NCI-H2227 (cell line): Measurements from ENCODE around the gene GALNT7.
"Not testable (repeated sequence)": the region's sequence is repeated elsewhere in the genome, so short reads cannot be mapped to it uniquely, and the experiment has no call there.

ENCODE experiments used
- DNase-seq: peaks from one replicate; lab custom pipeline; 2025; ENCODE audit not compliant: unreplicated experiment; lab: John Stamatoyannopoulos, UW

GALNT7 gene

DNA sequence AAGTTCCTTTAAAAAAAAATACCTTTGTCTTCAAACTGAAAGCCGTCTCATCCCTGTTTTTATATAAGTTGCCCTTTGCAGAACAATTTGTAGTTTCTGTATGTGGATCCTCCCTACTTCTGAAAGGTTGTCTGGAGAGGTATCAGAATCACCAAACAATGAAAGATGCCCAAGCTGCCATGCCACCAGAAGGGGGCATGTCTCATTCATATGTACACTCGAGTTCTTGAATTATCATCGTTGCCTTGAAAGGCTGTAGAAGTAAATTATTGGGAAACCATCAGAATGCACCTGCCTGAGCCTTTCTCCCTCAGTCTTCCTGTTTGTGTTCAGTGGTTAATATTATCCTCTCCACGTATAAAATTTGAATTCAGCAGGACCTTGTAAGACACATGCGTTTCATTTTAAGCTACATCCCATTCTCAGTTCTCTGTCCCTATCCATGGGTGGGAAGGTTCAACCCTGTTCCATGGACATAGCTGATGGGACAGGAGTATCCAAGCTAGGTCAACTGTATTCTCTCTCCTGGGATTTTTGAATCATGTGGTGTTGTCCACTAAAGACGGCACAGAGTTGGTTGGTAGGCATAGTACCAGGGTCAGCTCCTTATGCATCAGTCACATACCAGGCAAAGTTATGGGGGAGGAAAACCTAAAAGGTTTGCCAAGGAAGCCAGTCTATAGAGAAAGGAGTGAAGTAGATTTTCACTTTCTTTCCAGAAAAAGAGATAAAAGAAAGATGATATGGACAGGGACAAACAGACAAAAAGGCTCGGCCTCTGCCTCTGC, 24.0 kb downstream of the GALNT7 start:
- no peak for DNase-seq

DNA sequence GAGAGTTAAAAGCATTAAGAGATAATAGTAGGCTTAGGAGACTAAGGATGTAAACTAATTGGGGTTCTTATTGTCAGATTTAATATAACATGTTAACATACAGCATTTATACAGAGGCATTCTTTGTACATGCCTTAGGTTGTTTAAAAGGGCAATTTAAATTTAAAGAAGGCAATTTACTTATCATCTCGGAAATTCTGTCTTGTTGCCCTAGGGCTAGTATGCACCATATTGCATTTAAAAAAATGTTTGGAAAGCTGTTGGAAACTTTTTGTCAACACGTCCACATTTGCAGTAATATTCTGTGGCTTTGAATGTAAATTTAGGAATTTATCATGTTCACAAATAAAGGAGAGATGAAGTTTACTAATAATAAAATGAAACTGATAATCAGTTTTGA, 25.5 kb downstream of the GALNT7 start:
- DNase-seq: no peak

DNA sequence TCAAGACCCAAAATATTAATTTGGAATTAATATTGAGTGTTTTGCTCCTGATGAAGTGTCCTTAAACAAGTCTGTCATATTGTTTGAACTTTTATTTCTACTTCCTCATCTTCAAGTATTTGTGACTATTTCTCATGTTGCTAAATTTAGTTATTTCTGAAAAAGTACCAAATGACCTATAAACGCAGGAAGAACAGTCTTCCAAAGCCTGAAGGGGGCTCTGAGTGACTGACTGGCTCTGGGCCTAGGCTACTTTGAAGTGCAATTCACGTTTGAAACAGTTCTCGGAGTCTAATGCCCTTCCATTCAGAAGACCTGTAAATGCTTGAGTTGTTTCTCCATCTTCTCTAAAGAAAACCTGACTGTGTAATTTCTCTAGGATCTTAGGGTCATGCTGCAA, 26.5 kb downstream of the GALNT7 start:
- DNase-seq: no peak

DNA sequence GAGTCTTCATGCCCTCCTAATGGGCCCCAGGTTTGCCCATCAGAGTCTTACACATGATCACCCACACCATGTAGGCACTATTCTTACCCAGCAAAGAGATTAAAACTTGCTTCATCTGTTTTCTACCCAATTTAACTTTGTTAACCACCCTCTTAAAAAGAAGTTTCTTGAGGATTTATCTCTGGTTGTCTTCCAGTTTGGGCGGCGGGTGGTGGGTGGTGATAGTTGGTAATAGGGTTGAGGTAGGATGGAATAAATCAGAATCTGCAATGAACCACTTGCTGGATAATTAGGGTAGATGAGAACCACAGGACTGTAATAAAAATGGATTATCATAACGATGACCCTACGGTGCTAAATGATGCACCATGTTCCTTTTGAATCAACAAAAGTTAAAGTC, 30.9 kb downstream of the GALNT7 start:
- DNase-seq: no peak

DNA sequence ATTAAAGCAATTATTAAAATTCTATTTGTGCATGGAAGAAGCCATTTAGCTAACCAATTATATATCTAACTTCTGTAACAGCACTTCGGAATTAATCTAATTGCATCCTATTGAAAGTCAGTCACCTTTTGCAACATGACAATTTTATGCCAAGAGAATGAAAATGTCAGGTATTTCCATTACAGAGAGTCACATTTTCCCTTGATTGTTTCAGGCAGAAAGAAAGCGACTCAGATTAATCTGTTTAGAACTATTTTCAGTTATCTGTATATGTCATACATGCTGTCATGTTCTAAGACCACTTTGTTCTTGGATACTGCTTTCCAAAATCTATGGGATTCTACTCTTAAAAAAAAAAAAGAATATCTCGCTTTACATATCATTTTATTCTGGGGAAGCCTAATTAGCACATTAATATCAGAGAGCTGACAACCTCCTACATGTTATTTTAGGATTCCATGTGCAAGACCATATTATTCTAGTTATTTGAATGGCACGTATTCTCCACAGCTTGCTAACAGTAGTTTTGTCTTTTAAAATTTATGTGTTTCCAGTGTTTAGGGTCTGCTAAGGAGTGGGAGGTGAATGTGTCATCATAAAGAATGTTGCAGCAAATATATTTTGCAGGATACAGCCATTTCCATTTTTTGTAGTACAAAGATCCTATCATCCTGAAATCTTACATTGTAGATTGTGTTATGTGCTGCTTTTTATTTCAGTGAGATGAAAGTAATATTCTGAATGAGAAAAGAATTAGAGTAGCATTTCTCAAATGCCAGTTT, 31.7 kb downstream of the GALNT7 start:
- DNase-seq: no peak

DNA sequence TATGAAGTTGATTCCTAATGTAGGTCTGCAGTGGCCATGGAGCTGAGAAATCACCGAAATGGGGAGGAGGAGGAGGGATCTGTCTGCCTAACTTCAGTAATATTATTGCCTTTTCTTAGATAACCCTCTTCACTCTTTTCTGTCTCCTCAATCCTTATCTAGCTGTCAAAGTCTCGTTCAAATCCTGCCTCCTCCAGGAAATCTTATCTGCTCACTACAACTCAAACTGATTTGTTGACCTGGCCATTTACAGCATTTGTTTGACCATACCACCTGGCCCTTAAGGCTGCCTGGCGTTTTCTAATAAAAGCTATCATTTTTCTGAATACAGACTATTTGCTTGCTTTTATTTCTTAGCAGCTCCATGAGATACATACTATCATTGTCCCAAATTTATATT, 33.8 kb downstream of the GALNT7 start:
- DNase-seq: no peak

DNA sequence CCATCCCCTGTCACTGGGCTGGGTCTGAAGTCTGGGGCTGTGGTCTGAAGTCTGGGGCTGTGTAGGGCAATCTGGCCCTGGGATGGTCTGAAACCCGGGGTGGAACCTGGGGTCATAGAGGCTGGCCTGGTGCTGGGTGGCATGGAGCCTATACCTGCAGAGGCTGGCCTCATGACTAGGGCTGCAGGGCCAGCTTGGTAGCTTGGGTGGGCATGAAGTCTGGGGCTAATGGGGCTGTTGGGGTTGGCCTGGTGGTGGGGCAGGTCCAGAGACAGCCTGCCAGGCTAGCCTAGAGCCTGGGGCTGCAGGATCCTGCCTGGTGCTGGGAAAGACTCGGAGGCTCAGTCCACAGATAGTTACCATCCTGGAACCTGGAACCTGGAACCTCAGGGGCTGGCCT, 37.0 kb downstream of the GALNT7 start:
- DNase-seq: no peak

DNA sequence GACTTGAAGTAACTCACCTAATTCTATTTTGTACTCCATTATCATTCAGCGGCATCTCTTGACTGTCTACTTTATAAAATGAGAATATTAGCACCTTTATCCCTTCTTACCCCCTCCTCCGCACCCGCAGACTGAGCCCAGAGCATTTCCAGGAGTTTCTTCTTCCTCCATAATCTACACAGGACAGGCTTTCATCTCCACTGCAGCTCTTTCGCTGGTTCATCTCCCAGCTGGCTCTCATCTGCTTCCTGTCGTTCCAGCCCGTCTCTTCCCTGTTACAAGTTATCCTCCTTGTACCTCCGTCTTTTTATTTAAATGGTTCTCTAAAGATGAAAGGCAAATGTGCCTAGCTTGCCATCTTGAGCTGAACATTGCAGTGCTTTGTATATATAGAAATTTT, 39.8 kb downstream of the GALNT7 start:
- no peak for DNase-seq

DNA sequence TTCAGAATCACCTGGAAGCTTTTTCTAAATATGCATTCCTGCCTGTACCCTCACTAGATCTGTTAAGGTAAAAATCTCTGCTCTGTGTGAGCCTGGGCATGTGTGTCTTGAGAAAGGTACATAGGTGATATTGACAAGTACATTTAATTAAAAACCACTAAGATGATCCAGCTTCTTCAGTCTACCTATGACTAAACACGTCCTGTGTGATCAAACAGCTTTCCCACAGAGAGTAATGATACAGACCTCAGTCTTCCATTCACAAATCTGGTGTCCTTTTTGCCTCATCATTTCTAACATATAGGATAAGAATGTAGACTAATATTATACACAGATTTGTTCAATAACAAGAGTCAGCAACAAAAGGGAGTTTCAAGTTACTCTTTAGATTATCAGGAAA, 42.6 kb downstream of the GALNT7 start:
- DNase-seq: no peak

DNA sequence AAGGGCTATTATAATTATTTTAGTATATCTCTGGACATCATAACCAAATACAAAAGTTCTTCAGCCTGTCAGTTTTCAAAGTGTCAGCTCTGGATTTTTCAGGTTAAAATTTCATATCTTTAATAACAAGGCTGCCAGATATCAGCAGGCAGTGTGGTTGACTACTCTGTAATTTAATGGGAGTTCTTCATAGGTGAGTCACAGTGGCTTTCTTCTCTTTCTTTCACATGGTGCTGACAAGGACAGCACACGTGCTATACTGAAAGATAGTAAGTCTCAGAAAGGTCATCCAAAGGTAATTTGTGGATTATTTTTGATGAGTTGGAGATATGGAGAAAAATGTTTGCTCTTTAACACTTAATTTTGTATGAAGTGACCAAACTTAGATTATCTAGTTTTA, 43.2 kb downstream of the GALNT7 start:
- peak; percentile 39 for DNase-seq

DNA sequence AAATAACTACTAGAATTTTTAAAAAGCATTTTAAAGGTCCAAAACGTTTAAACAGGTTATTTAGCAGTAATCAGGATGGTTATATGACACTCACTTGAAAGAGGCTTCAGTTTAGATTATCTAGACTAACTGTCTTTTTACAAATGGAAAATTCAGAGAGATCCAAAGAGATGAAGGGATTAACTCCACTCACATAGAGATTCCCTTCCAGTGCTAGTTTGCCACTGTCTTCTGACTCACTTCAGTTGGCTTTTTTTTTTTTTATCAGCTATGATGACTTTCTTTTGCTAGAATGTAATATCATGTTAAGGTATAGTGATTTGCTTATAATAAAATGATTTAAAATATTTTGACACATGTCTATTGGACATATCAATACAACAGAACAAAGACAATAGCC, 43.8 kb downstream of the GALNT7 start:
- no peak for DNase-seq

DNA sequence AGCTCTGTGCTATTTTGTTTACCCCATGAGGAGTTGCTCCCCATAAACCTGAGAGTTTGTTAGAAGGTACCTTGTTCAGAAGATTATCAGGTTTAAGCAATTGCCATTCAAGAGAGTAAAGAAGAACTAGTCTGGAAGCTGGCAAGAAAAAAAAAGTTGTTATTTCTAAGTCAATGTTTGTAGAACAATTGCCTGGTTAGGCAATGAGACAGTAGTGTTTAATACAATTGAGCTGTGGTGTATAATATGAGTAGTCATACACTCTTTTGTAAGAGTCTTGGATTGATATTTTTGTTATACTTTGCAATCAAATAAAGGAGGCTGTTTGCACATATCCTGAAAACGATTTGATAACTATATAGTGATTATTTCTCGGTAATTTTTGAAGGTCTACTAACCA, 44.7 kb downstream of the GALNT7 start:
- no peak for DNase-seq

DNA sequence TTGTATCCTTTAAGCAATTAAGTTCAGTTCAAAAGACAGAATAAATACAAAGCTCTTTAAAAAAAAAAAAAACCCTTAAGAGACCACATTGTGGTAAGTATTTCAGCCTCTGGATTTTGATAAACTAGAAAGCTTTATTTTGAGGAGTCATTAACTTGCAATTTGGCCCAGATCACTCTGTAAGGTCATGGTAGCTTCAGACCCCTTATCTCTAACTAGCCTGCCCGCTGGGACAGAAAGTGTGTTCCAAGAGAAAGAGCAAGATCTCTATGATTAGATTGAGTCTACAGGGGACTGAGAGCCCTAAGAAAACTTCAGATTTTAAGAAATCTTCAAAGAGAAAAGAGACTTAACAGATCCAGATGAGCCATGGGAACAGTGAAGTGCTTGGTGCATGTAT, 45.6 kb downstream of the GALNT7 start:
- peak; percentile 3 for DNase-seq

DNA sequence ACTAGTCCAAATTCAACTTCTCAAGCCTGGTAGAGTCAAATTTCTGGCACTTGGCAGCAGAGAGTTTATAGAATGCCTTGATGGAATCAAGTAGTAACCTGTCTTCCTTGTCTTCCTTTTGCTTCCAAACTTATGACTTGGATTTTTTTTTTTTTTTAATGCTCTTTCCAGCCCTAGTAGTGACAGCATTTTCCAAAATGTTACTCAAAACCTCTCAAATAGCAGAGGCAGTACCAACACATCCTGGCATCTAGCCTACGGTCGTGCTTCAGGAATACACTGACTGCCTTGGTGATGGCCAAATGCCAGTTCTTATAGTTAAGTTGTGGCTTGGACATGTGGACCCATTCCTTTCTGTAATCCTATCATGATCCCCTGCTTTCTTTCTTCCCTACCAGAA, 46.0 kb downstream of the GALNT7 start:
- DNase-seq: no peak

DNA sequence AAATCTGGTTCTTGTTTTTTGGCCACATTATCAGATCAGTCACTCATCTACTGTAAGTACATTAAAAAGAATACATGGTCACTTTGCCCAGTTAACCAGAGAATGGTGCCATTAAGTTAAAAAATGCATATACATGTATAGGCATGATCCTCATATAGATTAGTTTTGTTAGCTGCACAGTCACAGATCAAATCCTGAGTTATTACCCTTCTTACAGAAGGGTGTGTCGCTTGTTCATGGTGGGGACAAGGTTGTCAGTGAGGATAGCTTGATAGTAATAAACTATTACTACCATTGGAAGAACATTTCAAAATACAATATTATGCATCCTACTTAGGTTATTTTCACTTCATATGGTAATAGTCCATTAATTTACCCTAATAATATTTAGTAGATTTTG, 48.5 kb downstream of the GALNT7 start:
- no peak for DNase-seq

DNA sequence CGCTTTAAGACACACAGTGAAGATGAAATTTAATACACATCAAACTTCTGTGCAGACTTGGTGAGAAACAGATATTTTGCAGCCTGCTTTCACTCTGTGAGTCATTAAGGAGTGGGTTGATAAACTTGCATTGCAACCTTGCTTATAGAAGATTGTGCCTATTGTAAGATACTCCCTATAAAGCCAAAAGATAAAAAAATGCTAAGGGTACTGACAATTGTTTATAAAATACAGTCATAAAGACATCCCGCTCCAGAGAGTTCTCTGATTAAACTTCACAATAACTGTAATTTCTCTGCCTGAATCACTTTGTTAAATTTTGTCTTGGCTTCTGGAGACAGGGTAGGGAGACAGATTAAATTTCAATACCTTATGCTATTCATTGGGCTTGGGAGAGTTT, 49.1 kb downstream of the GALNT7 start:
- no peak for DNase-seq

DNA sequence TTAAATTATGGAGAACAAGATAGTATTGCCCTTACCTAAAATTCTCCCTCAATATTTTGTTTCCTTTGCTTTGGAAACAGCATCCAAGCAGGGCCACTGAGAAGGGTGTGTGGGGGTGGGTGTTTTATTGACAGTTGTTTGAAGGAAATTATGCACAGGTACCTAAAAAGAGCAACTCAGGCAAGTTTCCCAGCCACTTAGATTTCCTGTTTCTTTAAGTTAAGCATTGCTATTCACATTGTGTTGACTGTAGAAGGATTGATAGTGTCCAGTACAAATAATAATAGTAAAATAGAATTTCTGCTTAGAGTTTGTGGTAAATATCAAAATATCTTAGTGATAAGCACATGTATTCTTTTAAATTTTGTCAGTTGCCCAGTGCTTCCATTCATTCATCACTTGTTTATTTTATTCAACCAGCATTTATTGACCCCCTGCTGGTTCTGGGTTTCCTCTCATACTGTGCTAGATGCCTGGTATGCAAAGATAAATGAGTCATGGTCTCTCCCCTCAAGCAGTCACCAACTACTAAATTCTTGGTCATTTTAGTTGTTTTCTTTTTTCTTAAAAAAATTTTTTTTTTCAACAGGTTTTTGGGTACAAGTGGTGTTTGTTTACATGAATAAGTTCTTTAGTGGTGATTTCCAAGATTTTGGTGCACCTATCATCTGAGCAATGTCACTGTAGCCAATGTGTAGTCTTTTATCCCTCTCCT, 50.0 kb downstream of the GALNT7 start:
- no peak for DNase-seq

DNA sequence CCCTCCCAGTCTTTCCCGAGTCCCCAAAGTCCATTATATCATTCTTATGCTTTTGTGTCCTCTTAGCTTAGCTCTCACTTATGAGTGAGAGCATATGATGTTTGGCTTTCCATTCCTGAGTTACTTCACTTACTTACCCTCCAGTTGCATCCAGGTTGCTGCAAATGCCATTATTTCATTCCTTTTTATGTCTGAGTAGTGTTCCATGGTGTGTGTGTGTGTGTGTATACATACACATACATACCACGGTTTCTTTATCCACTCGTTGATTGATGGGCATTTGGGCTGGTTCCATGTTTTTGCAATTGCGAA, 50.5 kb downstream of the GALNT7 start:
- DNase-seq: not testable (repeated sequence)

DNA sequence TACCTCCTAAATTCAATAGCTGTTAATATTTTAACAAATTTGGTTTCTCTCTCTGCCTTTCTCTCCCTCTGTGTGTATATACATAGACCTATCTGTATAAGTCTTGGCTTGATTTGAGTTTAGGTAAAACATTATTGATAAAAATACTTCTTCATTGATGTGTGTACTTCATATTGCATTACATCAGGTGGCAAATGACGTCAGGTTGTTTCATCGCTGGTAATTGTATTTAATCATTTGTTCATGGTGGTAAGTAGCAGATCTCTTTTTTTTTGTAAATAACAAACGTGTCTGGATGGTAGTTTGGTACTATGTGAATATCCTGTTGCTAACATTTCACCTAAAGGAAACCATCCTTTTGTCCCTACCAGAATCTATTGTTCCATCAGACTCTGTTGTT, 55.1 kb downstream of the GALNT7 start:
- no peak for DNase-seq

DNA sequence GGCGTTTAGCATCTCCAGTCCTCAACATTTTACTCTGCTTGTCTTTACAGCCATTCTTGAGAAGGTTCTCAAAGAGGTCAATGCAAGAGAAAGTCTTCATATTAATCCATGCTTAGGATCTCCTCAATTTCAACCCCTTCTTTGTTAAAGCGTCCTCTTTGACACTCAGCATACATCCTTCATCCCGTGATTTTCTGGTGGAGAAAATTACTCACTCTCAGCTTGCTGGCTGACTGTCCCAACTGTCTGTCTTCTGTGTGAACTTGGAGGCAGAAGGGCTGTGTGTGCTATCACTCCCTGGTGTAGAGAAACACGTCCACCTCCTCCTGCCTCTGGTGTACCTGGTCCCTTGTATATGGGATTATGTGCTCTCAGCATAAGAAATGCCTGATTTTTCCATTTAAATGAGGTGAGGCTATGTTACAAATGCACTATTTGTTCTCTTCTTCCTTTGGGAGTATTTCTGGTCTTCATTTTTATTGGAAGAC, 57.8 kb downstream of the GALNT7 start:
- DNase-seq: no peak

DNA sequence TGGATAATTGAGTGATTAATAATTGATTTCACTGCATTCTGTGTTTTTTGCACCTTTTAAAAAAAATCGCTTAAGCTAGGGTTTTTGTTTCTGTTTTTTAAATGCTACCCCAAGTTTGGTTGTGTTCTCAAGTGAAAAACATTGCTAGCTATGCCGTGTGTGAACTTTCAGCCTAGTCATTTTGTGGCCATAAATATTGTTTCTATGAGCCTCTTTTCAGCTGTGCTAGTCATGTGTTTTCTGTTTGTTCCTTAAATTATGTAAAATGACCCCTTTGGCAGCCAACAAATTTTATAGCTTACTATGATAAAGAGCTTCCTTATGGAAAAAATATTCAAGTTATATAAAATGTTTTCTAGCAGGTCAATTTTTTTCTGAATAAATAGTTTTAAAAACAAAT, 59.1 kb downstream of the GALNT7 start:
- no peak for DNase-seq

DNA sequence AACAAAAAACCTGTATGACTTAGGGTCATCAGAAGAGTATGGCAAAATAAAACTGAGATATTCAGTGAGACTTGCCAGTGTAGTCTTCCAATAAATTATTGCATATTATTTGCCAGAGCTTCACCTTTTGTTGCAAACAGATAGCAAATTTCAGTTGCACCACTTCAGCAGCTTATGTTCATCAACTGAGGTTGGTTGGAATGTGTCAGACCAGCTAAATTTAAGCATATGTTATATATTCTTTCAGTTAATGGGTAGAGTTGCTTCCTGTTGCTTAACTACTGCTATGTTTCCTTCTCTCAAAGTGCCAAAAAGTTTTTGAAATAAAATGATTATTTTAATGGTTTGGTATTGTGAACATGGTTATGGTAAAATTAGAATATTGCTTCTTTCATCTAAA, 61.5 kb downstream of the GALNT7 start:
- DNase-seq: no peak
